Superior temporal gyrus (tissue), 1 donor: Measurements from ENCODE around the gene ZIC4.

ENCODE experiments used
- DNase-seq: peaks from one replicate; pipeline ENCODE4 v3.0.0-alpha.2; 2016; ENCODE audit errors: extremely low spot score

ZIC4 gene

DNA sequence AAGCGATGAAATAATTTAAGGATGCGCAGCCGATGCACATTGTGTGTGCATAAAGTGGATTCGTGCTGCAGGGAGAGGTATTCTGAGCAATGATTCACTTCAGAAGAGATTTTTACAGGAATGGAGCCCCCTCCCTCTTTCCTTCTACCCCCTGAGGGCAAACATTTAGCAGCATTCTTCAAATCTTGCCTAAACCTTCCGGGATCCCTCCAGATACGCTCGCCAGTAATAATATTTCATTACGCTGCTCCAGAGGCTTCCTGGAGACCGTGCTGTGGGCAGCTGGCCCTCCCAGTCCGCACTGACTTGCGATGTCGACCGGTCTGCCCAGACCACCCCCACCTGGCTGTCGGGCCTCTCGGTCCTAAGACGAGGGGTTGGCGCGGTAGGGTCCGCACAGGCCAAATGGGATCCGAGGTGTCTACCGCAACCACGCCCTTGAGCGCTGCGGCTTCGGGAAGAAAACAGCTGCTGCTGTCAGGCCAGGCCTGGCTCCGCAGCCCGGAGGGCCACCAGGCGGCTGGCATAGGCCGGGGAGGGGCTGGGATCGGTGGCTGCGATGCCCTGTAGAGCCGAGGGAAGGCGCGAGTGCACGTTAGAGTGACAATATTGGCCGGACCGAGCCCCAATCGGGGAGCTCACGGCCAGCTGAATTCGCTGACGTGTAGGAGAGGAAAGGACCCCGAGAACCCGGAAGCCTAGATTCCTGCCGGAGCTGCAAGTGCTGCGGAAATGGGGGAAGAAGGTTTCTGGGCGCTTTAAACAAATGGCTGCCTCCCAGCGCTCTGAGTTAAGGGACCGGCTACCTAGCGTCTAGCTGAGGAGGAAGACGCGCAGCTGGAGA, 14.3 kb downstream of the ZIC4 start:
- DNase-seq = no peak

DNA sequence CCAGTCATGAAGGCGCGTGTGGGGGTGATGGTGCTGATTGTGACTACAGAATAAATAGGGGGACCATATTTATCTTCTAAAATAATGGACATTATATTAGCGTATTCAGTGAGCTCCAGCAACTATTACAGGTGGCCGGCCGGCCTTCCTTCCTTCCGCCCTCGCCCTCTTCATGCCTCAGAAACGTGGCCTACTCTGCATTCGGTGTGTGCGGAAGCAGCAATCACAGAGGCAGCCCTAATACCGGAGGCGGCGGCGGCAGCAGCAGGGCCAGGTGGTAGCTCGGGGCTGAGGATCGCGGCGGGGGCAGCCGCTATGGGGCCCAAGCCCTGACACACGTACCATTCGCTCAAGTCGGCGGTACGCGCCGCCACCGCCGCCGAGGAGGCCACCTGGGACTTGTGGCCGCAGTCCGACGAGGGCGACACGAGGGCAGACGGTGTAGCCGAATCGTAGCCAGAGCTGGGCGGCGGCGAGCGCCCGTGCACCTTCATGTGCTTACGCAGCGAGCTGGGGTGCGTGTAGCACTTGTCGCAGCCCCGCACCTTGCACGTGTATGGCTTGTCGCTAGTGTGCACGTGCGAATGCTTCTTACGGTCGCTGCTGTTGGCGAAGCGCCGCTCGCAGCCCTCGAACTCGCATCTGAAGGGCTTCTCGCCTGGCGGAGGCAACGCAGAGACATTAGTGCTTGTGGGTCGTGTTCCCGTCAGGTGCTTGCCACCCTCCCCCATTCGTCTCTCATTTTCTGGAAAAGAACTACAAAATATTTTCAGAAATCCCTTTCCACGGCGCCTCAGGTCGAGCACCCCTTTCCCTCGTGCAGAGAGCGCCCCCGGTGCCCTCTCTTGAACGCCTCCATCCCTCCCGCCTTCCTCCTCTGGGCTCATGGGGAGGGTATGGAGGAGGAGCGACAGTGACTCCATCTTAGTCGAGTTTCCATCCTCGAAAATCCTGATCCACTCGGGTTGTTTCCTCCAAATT, 15.5 kb downstream of the ZIC4 start:
- no peak for DNase-seq

DNA sequence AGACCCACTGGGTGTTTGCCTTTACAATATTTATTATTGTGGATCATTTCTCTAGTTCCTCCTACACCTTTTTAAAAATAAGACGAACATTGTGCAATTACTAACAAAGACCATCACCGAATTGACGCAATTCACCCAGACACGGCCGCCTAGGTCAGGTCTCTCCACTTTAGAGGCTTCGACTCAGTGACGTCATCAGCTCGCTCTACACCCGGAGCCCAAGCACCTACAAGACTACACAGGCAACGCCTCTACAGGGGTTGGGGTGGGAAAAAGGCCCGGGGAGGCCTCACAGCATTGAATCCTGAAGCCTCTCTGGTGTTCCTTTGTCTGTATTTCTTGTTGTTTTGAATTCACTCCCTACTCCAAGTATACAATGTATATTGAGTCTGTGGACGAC, 16.6 kb downstream of the ZIC4 start:
- DNase-seq = no peak

DNA sequence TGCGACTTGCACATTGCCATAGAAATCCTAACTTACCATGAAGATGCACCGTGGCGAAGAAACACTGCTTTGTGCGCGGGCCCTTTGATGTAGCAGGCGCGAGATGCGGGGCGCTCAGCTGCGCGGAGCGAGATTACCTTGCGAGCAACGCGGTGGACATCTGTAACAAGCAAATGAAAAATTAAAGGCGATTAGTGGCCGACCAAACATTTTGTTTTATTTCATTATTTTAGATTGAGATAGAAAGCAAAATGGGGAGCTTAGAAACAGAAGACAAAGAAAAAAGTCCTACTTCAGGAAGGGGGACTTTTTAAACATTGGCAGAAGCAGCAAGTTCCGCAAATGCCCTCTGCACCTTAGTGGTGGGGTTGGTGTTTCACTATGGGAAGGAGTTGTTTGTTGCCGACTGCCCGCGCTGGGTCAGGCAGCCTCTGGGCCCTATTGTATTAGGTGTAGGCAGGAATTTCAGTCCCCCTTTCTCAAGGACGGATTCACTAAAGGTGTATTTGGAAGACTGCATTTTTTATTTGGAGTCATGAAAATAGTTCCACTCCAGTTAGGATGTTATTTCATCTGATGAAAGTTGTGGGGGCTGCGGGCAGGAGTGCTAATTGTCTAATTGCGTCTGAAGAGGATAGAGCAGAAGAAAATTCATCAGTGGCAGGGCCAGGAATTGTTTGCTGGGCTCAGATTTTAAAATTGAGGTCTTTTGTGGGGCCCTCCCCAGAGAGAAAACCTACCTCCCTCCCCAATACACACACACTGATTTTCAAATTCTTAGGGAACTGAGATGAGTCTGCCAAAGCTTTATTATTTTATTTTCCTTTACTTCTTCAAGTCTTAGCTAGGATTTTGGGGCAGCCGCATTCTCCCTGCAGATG, 17.4 kb downstream of the ZIC4 start:
- DNase-seq = no peak

DNA sequence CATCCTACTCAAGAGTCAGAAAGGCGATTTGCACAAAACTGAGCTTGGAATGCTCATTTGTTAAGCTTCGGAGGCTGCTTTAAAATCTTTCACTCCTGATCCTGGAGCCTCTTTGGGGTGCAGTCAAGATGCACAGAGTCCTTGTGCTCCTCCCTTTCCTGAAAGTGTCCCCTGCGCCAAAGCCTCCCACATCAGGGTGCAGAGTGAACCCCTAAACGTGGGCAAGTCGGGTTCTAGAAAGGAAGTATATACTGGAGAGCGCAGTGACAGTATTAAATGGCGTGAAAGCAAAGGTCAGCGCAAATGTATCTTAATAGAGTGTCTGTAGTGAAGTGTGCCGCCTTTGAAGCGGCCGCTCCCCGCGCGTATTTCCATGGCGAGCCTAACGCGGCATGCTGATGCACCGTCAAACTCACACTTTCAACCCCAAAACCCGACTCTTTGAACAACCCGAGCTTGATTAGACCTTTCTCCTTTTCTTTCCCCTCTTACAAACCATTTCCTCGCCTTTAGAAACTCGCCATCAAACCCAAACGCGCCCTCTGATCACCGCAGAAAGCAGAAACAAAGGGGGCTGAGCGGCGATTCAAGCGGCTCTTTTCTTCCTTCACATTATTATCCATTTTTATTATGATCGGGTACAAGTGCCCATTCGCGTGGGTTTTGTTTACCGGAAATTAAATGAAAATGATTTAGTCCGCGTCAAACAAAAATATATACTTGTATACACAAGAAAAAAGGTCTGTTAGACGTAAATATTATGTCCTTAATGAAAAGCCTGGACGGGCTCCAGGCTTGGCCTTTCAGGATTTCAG, 18.3 kb downstream of the ZIC4 start:
- no peak for DNase-seq

DNA sequence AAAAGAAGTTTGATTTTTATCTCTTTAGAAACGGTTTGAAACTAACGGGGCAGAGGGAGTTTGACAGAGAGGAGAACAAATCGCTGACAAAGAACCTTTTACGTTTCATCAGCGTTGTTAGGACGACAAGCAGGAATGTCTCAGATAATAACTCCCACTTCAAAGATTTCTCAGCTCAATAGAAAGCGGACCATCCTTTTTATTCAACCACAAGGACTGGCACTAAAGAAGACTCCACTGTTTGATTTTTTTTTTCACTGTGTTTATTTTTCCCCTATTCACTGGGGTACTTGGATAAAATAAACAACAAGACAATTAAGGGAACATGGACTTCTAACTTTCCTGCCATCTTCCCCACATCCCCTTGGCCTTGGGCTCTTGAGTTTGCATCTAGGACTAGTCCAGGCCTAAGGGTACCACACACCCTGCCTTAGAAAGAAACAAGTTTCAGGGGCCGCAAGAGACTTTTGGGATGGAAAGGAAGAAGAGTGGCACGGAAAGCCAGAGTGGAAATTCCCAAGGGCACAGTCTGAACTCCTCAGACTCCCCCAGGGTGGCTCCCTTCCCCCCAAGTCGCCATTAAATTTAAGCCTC, 19.0 kb downstream of the ZIC4 start:
- no peak for DNase-seq

DNA sequence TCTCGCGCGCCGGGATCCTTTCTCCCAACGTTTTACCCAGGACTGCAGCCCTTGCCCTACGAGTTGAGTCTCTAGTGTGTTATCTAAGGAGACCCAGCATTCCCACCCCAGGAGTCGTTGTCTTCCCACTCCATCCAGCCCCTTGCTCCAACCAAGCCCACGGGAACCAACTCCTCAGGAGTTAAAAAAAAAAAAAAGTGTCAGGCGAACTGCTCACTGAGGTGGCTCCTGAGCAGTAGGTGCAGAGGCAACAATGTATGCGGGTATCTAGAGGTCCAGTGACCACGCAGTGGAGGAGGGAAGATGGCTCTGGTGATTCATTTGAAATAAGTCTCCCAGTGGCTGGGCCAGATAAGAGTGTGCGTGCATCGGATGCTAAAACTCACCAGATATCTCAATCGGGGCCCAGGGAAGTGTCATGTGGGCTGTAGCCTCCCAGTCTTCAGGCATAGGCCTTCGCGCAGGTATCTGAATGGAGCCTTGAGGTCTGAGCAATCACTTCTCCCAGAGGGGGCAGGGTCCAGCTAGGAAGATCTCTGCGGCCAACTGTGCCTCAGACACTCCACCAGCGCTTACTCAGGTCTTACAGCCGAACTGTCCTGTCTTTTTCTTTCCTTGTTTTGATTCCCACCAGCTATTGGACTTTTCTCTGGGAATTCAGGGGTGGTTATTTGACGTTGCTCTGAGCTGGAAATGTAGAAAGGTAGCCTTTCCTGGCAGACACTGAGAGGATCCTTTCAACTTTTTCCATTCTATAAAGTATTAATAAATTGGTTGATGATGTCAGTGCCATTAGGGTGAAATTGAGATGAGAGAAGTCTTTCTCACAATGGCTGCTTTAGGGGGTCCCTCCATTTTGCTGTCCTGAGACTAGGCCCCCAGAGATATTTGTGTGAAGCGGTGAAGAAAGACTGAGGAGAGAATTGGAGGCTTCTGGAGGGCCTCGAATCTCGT, 21.0 kb downstream of the ZIC4 start:
- DNase-seq = no peak

DNA sequence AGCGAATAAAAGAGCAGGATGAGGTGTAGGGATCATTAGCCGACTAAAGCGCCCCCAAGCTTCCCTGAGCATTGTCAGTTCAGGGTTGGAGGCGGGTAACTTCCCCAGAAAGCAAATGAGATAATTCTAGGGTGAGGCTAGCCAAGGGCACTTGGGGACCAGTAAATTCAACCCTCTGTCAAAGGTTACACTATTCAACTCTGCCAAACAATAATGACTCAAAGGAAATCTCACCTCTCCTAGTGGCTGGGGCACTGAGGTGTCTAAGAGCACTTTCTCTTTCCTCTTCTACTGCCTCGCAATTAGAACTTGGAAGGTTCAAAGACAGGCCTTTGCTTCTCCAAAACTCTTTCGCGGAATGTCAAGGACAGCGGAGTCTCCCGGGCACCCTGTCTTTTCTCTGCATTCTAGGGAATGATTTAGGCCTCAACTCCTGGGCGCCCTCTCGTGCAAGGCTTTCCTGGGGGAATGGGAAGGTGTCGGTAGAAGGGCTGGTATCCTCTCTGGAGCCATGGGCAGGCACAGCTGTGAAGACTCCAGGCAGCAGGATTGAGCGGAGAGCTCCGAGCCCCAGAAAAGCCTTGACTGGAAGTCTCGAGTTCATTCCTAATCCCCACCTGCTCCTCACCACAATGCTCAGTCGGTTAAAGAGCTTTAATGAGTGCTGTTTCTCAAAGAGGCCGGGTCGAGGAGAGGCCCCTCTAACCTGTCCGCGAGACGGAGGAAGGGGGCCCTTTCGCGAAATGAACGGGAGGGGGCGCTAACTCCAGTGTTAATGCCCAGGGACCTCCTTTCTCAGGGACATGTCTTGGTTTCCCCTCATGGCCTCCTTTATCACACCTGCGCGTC, 21.9 kb downstream of the ZIC4 start:
- no peak for DNase-seq

DNA sequence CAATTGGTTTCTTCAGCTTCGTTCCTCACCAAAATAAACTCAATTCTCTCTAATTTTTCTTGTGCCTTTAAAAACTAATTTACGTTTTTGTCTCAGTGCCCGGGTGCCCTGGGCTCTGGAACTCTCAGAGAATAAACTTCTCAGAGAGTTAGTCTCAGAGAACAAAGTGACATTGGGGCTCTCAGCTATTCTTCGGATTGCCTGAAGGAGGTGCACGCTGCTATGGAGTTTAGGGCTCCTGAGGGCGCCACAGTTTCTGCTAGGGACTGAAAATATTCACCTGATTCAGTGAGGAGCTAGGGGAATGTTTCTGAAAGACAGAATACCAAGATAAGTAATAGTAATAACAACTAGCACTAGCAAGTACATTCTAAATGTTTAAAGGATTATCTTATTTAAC, 22.7 kb downstream of the ZIC4 start:
- DNase-seq = no peak

DNA sequence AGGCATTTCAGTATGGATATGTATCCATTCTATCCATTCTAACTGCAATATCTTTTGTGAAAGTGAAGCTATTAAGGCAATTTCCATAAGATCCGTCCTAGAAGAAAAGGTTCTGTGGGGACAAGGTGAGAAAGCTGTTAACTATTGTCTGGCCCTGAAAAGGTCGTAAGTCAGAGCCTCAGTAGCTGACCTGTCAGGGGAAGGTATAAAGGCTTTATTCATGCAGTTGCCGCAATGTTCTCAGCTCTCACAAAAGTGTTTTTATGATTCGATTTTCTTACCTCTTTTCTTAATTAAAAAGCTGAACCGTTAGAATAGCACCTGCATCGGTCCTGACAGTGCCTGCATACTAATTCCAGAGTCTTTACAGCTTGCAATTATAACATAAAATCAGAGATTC, 24.7 kb downstream of the ZIC4 start:
- no peak for DNase-seq

DNA sequence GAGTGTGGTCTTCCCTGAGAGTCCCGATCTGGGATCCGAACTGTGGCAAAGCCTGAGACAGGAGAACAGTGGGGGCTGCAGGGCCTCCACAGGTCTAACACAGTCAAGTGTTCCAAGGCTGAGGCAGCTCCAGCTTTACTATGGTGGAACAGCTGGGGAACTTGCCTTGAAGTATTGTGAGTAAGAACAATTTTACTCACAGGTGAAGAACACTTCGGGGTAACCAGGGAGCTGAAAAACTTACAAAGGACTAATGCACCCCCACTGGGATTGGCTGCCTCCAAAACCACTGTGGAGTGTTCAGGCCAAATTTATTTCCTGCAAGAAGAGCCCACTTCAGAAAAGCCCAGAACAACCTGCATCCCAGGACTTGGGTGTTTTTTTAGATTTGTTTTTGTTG, 25.4 kb downstream of the ZIC4 start:
- no peak for DNase-seq

DNA sequence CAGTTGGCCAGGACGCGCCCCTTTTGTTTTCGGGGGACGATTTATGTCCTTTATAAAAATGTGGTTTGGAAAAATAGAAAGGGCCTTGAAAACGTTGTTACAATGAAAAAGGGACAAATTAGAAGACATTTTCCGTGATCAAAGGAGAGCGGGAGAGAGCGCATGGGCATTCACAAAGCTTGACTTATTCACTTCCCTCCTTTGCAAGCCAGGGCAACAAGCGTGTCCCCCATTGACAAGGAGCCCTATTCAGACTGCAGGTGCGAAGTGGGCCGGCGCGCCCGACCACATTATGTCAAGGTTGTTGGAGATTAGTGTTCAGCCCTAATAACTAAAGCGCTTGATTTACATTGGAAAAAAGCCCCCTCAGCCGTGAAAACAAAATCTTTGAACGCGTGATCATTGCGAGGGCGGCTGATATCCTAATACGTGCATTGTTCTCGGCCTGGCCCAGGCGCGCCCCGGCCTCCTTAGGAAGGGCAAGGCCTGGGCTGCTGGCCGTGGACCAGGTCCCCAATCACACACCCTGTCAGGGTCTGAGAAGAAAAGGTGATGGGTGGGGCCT, 25.9 kb downstream of the ZIC4 start:
- no peak for DNase-seq

DNA sequence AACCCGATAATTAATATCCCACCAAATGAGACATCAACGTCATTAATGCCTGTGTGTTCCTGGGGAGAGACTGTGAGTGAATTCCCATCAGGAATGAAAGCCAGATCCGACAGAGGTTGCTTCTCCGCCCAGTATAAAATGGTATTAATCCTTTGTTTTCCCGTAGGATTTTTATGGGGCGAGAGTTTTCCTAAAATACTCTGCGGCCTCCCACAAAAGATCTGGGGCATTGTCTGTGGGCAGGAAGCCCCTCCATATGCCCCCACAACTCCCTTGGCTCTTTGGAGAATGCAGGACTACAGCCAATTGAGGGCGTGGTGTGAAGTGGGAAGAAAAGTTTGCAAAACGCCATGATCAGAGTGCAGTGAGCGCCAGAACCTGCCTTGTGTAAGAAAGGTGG, 26.7 kb downstream of the ZIC4 start:
- no peak for DNase-seq

DNA sequence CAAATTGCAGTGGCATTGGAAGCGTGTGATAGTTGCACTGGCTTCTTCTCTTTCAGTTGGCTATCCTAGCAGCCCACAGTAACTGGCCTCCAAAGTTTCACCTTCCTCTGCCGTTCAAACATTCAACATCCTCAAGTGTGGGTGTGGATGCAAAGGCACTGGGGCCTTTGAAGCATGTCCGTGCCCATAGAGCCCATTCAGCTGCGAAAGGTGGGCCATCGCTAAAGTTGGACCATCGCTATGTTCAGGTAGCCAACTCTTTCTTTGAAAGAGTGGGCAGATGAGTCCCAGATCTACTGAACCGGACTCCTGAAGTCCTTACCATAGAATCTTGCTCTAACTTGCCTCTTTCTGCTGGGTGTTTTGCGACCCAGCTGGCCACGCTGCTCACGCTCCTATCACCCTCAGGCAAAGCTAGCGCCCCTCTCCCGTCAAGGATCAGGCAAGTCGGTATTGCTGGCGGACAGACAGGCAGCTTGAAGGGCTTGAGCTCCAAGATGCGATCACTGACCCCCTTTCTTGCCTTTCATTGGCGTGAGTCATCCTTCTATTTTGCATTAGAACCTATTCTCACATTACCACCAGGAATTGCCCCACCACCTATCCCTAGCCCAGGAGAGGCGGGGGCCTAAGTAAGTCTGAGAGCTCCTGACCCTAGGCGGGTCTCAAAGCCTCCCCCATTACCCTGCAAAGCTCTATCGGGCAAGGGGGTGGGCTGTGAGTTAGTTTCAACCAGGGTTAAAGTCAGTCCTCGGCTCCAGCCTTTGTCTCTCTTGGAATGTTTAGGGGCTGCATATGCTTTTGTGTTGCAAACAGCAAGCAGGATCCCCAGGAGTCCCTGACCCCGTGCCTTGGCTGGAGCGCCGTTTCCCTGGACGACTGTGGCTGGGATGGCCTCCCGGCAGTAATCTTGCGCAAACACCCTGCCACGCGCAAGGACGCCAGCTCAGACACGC, 28.7 kb downstream of the ZIC4 start:
- no peak for DNase-seq

DNA sequence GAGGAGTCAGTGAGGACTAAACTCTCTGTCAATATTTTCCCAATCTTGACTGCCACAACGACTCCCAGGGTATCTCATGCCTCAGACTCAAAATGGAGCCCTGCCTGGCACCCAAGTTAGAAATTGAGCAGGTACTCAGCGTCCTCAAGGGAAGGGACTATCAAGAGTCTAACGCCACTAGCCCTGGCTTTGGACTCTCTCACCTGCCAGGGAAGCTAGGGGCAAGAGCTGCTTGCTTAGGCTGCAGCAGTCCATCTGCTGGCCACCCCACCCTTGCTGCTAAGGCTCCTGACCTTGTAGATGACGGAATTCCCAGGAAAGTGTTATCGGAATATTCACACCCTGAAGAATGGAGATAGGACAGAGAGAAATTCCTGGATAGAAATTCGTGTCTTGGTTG, 33.0 kb downstream of the ZIC4 start:
- DNase-seq = no peak

DNA sequence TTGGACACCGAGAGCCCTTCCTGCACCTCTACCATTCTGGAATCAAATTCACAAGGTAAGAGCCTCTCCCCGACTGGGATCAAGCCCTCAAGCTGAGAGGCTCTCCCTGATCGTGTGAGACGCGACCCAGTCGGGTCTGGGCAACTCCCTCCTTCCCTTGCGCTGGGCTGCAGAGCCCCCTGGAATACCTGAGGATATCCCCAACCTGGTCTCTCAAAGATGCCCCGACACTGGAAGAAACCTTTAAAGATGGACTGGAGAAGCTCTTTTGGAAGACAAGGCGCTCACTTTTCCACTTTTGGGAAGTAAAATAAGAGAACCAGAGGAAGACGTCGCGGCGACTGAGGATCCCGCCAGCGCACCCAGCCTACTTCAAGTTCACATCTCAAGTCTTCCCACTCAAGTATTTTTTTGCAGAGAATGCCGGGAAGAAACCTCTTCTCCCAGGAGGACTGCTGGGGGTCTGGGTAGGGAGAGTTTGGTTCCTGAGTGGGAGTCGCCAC, 33.8 kb downstream of the ZIC4 start:
- no peak for DNase-seq
